ENCODE results near the gene UNC93A.

DNA sequence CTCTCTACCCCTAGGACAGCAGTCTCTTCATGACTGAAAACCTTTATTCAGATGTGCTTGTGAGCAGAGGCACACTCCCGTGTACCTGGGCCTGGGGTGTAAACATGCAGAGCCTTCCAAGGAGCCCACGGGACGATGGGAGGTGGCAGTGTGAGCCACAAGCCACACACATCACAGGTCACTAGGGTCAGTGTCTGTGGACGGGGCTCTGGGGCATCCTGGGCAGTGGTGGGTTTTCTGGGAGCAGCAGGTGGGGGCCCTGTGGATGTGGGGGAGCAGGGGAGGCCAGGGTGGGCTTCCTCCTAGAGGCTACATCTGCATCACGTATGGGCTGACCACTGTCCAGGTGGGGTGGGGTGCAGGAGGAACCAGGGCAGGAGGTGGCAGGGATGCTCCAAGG lies 17.1 kb downstream of the UNC93A start:
- TF ChIP-seq MYC (IDR thresholded peaks at IDR 0.05; ENCODE audit: low read depth, low read length) (no peak), POLR2A (IDR thresholded peaks at IDR 0.05; ENCODE audit: extremely low read depth, insufficient read length) (no peak)
- TF ChIP-seq, protein P1, sequence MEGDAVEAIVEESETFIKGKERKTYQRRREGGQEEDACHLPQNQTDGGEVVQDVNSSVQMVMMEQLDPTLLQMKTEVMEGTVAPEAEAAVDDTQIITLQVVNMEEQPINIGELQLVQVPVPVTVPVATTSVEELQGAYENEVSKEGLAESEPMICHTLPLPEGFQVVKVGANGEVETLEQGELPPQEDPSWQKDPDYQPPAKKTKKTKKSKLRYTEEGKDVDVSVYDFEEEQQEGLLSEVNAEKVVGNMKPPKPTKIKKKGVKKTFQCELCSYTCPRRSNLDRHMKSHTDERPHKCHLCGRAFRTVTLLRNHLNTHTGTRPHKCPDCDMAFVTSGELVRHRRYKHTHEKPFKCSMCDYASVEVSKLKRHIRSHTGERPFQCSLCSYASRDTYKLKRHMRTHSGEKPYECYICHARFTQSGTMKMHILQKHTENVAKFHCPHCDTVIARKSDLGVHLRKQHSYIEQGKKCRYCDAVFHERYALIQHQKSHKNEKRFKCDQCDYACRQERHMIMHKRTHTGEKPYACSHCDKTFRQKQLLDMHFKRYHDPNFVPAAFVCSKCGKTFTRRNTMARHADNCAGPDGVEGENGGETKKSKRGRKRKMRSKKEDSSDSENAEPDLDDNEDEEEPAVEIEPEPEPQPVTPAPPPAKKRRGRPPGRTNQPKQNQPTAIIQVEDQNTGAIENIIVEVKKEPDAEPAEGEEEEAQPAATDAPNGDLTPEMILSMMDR (IDR thresholded peaks at IDR 0.05; ENCODE audit: low read depth, low read length) = no peak
- TF ChIP-seq, protein P2, sequence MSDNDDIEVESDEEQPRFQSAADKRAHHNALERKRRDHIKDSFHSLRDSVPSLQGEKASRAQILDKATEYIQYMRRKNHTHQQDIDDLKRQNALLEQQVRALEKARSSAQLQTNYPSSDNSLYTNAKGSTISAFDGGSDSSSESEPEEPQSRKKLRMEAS (IDR thresholded peaks at IDR 0.05; ENCODE audit: low read depth, low read length) = no peak

Data from NB4 (cell line).